Astrocyte of the spinal cord (primary cell): ENCODE data around the gene AIPL1.

Experiments used
- DNase-seq: peaks from one replicate; pipeline ENCODE4 v3.0.0; 2011; ENCODE audit warnings: low read depth, low spot score
- H3K4me3 ChIP-seq: 2 replicates; pipeline ENCODE4 v1.5.1; 2011; ENCODE audit warnings: low read depth, mild to moderate bottlenecking, low read length, moderate library complexity
- in situ Hi-C: cut with HindIII; loops from 2 replicates; pipeline ENCODE4 v1.10.0; 2017; ENCODE audit warnings: low sequenced_read_pairs
- TF ChIP-seq, protein P1 (sequence below): IDR thresholded peaks from 2 replicates; pipeline ENCODE4 v1.5.1; 2012; ENCODE audit warnings: low read depth, mild to moderate bottlenecking, low read length, inconsistent platforms

Gene AIPL1

DNA sequence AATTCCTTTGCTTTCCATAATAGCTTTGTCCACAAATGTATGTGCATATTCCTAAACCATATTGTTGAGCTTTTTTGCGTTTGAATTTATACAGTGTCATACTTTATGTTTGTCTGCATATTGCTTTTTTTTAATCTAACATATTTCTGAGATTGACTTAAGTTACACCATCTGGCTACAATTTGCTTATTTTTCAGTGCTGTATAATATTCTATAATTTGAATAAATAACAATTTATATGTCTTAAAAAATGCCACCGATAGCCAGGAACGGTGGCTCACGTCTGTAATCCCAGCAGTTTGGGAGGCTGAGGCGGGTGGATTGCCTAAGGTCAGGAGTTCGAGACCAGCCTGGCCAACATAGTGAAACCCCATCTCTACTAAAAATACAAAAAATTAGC, 7.9 kb upstream of the AIPL1 start:
- in situ Hi-C loops, result no loop called here
- TF ChIP-seq, protein P1, sequence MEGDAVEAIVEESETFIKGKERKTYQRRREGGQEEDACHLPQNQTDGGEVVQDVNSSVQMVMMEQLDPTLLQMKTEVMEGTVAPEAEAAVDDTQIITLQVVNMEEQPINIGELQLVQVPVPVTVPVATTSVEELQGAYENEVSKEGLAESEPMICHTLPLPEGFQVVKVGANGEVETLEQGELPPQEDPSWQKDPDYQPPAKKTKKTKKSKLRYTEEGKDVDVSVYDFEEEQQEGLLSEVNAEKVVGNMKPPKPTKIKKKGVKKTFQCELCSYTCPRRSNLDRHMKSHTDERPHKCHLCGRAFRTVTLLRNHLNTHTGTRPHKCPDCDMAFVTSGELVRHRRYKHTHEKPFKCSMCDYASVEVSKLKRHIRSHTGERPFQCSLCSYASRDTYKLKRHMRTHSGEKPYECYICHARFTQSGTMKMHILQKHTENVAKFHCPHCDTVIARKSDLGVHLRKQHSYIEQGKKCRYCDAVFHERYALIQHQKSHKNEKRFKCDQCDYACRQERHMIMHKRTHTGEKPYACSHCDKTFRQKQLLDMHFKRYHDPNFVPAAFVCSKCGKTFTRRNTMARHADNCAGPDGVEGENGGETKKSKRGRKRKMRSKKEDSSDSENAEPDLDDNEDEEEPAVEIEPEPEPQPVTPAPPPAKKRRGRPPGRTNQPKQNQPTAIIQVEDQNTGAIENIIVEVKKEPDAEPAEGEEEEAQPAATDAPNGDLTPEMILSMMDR, result no peak
- no peak overlapping the region for H3K4me3 ChIP-seq
- no peak for DNase-seq

DNA sequence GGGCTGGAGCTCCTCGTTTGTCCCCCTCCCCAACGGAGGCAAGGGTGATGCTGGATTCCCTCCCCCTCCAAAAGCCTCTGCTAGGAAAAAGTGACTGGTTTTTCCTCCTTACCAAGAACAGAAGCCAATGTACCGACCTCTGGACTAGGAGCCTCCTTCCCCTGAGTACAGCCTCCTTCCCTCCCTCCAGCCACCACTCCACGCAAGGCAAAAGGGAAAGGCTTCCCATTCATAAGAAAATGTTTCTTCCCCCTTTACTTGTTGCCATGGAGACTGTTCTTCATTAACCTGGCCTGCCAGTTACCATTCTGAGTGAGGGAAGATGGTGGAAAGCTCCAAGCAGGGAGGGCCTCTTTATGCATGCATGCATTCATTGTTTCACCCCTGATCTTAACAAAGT, 5.0 kb upstream of the AIPL1 start:
- no peak overlapping the region for H3K4me3 ChIP-seq
- in situ Hi-C loops, result no loop called here
- TF ChIP-seq, protein P1, result no peak
- no peak for DNase-seq

DNA sequence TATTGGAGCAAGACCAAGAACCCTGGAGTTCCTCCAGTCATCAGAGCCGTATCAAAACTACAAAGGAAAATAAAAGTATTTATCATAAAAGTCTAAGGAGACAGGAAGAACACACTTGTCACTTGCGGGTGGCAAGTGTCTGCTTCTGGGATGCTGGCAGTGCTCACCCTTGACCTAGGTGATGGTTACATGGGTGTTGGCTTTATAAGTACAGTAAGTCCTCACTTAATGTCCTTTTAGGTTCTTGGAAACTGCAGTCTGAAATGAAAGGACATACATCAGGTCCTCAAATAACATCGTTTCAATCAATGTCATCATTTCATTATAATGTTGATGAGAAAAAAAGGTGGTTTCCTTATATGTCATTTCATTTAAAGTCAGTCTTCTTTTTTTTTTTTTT, 3.0 kb upstream of the AIPL1 start:
- DNase-seq, result no peak
- in situ Hi-C loops, result no loop called here
- H3K4me3 ChIP-seq, result no peak overlapping the region
- TF ChIP-seq, protein P1, result no peak

DNA sequence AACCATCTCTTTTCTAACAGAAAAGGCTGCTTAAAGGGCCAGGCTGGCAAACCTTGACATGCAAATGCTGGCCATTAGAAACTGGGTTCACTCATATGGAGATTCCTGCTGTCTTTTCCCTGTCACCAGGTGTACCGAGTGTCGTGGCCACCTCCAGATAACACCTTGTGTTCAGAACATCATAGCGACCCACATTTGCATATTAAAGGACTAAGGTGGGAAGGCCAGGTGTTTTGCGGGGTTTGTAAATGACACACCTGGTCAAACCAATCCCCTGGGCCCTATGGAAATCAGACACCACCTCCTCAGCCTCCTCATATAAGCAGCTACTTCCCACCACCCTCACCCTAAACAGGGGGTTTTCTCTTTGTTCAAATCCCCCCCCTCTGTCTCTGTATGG, 2.5 kb upstream of the AIPL1 start:
- in situ Hi-C loops, result no loop called here
- TF ChIP-seq, protein P1, result no peak
- DNase-seq, result no peak

DNA sequence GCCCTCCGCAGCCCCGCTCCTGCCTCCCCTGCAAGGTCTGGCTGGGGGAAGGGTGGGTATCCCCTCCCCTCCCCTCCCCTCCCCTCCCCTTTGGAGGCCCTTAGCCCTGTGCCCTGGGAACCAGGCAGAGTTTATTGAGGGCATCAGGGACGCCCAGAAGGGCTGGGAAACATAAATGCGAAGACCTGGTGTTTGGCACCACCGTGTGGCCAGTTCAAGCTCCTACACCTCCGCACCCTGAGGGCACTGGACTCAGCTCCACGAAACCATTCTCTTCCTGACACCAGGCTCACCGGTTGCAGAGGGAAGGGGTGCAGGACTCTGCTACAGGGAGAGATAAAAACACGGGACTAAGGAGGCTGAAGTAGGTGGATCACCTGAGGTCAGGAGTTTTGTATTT, 1.0 kb upstream of the AIPL1 start:
- in situ Hi-C loops, result no loop called here
- peak; percentile 57 for DNase-seq
- TF ChIP-seq, protein P1, result peak; percentile 91
- no peak overlapping the region for H3K4me3 ChIP-seq

More for the DNA sequence above, 2.5 kb upstream of the AIPL1 start:
- no peak overlapping the region for H3K4me3 ChIP-seq

DNA sequence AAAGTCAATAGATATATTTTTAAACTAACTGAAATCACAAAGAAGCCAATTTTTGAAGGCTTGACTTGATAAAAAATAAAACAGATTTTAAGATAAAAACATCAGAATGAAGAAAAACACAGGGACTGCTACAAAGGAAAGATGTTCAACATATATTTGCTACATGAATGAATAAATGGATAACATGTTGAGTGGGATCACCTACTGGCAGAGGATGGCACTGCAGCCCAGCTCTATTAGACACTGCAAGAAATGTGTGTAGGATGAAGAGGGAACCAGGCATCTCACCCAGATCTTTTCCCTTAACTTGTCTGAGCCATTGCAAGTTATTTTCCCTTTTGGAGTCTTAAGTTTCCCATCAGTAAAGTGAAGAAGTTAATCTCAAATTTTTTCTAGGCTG, 4.2 kb downstream of the AIPL1 start:
- DNase-seq, result no peak
- in situ Hi-C loops, result no loop called here
- H3K4me3 ChIP-seq, result no peak overlapping the region
- TF ChIP-seq, protein P1, result peak; percentile 46

DNA sequence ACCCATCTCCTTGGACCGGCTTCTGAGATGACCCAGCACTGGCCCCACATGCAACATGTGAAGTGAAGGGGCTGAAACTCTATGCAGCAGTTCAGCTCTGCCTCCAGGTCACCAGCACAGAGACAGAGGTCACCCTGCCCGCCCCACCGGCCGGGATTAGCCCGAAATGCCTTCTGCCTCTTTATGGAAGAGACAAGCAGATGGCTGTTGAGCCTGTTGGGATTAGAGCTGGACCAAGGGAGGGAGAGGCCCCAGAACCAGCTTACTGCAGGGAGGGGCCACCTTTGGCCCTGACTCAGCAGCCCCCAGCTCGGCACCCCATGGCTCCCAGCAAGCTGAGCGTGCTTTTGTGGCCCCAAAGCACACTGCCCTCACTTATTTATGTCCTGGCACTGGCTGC, 5.7 kb downstream of the AIPL1 start:
- in situ Hi-C loops, result no loop called here

More for the DNA sequence above, 5.7 kb downstream of the AIPL1 start:
- TF ChIP-seq, protein P1, result no peak
- no peak overlapping the region for H3K4me3 ChIP-seq
- no peak for DNase-seq
